IMR-90 (cell line): ENCODE measurements around the gene RPL26. TPM values are rescaled to one million over a fixed set of nuclear protein-coding genes. Genes with fewer than 3 reads are reported as not detected.

Source experiments
- ATAC-seq: fragments of 200-7000 bp; cut with Tn5 transposase; 2 replicates; pipeline ENCODE4 v1.9.1; 2020; ENCODE audit warnings: low read depth, mild to moderate bottlenecking, moderate library complexity
- BruUV-seq: library from RNA; stranded (reverse); fragments of 400-500 nt; replicated peaks from 2 replicates; lab custom pipeline; 2021; lab: Mats Ljungman, UMichigan
- CTCF ChIA-PET: fragments of 300-600 bp; formaldehyde crosslinking; extraction: SDS; loops from one replicate; lab custom pipeline; 2021; ENCODE audit warnings: antibody characterized with exemption; lab: Yijun Ruan, JAX
- POLR2A ChIA-PET: fragments of 300-600 bp; sonication (Branson Sonifier 250); formaldehyde crosslinking; loops from one replicate; lab custom pipeline; 2022; ENCODE audit warnings: antibody characterized with exemption; ENCODE audit not compliant: unreplicated experiment; lab: Charles Lee
- DNase-seq: peaks from one replicate; pipeline ENCODE4 v3.0.0; 2013
- H2AFZ ChIP-seq: replicated peaks from 2 replicates; pipeline ENCODE3; 2013; ENCODE audit warnings: low read length, mild to moderate bottlenecking; ENCODE audit not compliant: poor library complexity
- H2AK5ac ChIP-seq: 2 replicates; pipeline ENCODE4 v1.6.1; 2013; ENCODE audit warnings: low read depth, low read length, inconsistent platforms
- H2AK9ac ChIP-seq: replicated peaks from 2 replicates; pipeline ENCODE3; 2013; ENCODE audit warnings: mild to moderate bottlenecking, low read depth, low read length, moderate library complexity; ENCODE audit not compliant: poor library complexity
- H2BK120ac ChIP-seq: 2 replicates; pipeline ENCODE4 v1.6.1; 2013; ENCODE audit warnings: low read depth, low read length, inconsistent platforms
- H2BK15ac ChIP-seq: 3 replicates; pipeline ENCODE4 v1.6.1; 2013; ENCODE audit warnings: low read depth, low read length, inconsistent platforms
- H2BK20ac ChIP-seq: 2 replicates; pipeline ENCODE4 v1.6.1; 2013; ENCODE audit warnings: low read depth, mild to moderate bottlenecking, inconsistent platforms, low read length, moderate library complexity
- H2BK5ac ChIP-seq: 2 replicates; pipeline ENCODE4 v1.6.1; 2013; ENCODE audit warnings: mild to moderate bottlenecking, low read depth, low read length, inconsistent platforms; ENCODE audit not compliant: poor library complexity, severe bottlenecking
- H3K14ac ChIP-seq: replicated peaks from 2 replicates; pipeline ENCODE4 v1.6.1; 2013; ENCODE audit warnings: low read depth, low read length, inconsistent platforms
- H3K18ac ChIP-seq: 2 replicates; pipeline ENCODE4 v1.6.1; 2013; ENCODE audit warnings: low read depth, low read length, control low read depth
- H3K23ac ChIP-seq: 2 replicates; pipeline ENCODE4 v1.6.1; 2013; ENCODE audit warnings: low read depth, low read length, inconsistent platforms
- H3K27ac ChIP-seq: 2 replicates; pipeline ENCODE4 v1.5.1; 2013; ENCODE audit warnings: mild to moderate bottlenecking, control low read depth, low read length; ENCODE audit not compliant: insufficient read depth
- H3K27me3 ChIP-seq: 2 replicates; pipeline ENCODE4 v1.6.1; 2013; ENCODE audit warnings: low read length; ENCODE audit not compliant: control insufficient read depth, insufficient read depth
- H3K36me3 ChIP-seq: 2 replicates; pipeline ENCODE4 v1.6.1; 2013; ENCODE audit warnings: low read length, mixed read lengths; ENCODE audit not compliant: control insufficient read depth, insufficient read depth
- H3K4ac ChIP-seq: 2 replicates; pipeline ENCODE4 v1.6.1; 2013; ENCODE audit warnings: low read depth, low read length, inconsistent platforms
- H3K4me1 ChIP-seq: 2 replicates; pipeline ENCODE4 v1.6.1; 2013; ENCODE audit warnings: low read length, mixed read lengths; ENCODE audit not compliant: control insufficient read depth, insufficient read depth
- H3K4me2 ChIP-seq: 2 replicates; pipeline ENCODE4 v1.6.1; 2013; ENCODE audit warnings: low read depth, mild to moderate bottlenecking, control low read depth, low read length, moderate library complexity
- H3K4me3 ChIP-seq: 2 replicates; pipeline ENCODE4 v1.5.1; 2013; ENCODE audit warnings: low read depth, mild to moderate bottlenecking, control low read depth, low read length, moderate library complexity; ENCODE audit not compliant: insufficient read depth
- H3K56ac ChIP-seq: 2 replicates; pipeline ENCODE4 v1.6.1; 2013; ENCODE audit warnings: low read length, inconsistent platforms; ENCODE audit not compliant: insufficient read depth; ENCODE audit errors: extremely low read depth
- H3K79me1 ChIP-seq, 2 experiments: 2 replicates each; pipeline ENCODE4 v1.6.1; 2013; ENCODE audit warnings: low read length in 2 of 2, inconsistent platforms in 1 of 2, low read depth in 1 of 2
- H3K9ac ChIP-seq: 2 replicates; pipeline ENCODE4 v1.6.1; 2013; ENCODE audit warnings: low read depth, low read length, control low read depth
- H3K9me1 ChIP-seq: 2 replicates; pipeline ENCODE4 v1.6.1; 2013; ENCODE audit warnings: low read length, inconsistent platforms; ENCODE audit not compliant: insufficient read depth
- H3K9me3 ChIP-seq: 2 replicates; pipeline ENCODE4 v1.6.1; 2013; ENCODE audit warnings: low read length; ENCODE audit not compliant: control insufficient read depth, insufficient read depth
- H4K20me1 ChIP-seq: 2 replicates; pipeline ENCODE4 v1.6.1; 2013; ENCODE audit warnings: low read length, inconsistent platforms; ENCODE audit not compliant: insufficient read depth
- H4K5ac ChIP-seq: 2 replicates; pipeline ENCODE4 v1.6.1; 2013; ENCODE audit warnings: mild to moderate bottlenecking, low read depth, low read length, control low read depth
- H4K8ac ChIP-seq, 2 experiments: 2 replicates each; pipeline ENCODE4 v1.6.1; 2013; ENCODE audit warnings: low read depth in 2 of 2, low read length in 2 of 2, control low read depth in 1 of 2, inconsistent platforms in 1 of 2
- H4K91ac ChIP-seq: 2 replicates; pipeline ENCODE4 v1.6.1; 2013; ENCODE audit warnings: low read depth, low read length, inconsistent platforms; ENCODE audit not compliant: insufficient read depth
- BHLHE40 ChIP-seq: fragments of 150-350 bp; IDR thresholded peaks from 2 replicates; pipeline ENCODE4 v1.6.1; 2016; ENCODE audit warnings: mild to moderate bottlenecking, low read depth, low read length
- CEBPB ChIP-seq: IDR thresholded peaks from 2 replicates; pipeline ENCODE4 v1.6.1; 2012; ENCODE audit warnings: low read depth, low read length, improper control_type of control experiment
- CHD1 ChIP-seq: IDR thresholded peaks from 2 replicates; pipeline ENCODE4 v1.6.1; 2012; ENCODE audit warnings: low read depth, low read length, improper control_type of control experiment
- FOS ChIP-seq: fragments of 150-350 bp; IDR thresholded peaks from 2 replicates; pipeline ENCODE4 v1.6.1; 2016; ENCODE audit warnings: low read depth, low read length
- MAFK ChIP-seq: IDR thresholded peaks from 2 replicates; pipeline ENCODE4 v1.6.1; 2012; ENCODE audit warnings: low read depth, low read length, improper control_type of control experiment
- MAZ ChIP-seq: IDR thresholded peaks from 2 replicates; pipeline ENCODE4 v1.6.1; 2012; ENCODE audit warnings: low read depth, mild to moderate bottlenecking, low read length, improper control_type of control experiment, moderate library complexity, borderline replicate concordance
- MXI1 ChIP-seq: IDR thresholded peaks from 2 replicates; pipeline ENCODE4 v1.6.1; 2012; ENCODE audit warnings: low read depth, mild to moderate bottlenecking, low read length, moderate library complexity, borderline replicate concordance
- NFE2L2 ChIP-seq: fragments of 150-350 bp; IDR thresholded peaks from 2 replicates; pipeline ENCODE4 v1.6.1; 2016; ENCODE audit warnings: low read depth, mild to moderate bottlenecking, low read length
- POLR2A ChIP-seq: IDR thresholded peaks from 2 replicates; pipeline ENCODE4 v1.6.1; 2012; ENCODE audit warnings: mild to moderate bottlenecking, low read depth, low read length
- RAD21 ChIP-seq: IDR thresholded peaks from 2 replicates; pipeline ENCODE4 v1.6.1; 2012; ENCODE audit warnings: low read length, improper control_type of control experiment
- RCOR1 ChIP-seq: IDR thresholded peaks from 2 replicates; pipeline ENCODE4 v1.6.1; 2012; ENCODE audit warnings: mild to moderate bottlenecking, low read length, improper control_type of control experiment; ENCODE audit not compliant: insufficient replicate concordance
- RFX5 ChIP-seq: IDR thresholded peaks from 2 replicates; pipeline ENCODE4 v1.8.0; 2012; ENCODE audit warnings: low read depth, mild to moderate bottlenecking, low read length, moderate library complexity
- SMC3 ChIP-seq: fragments of 150-350 bp; IDR thresholded peaks from 2 replicates; pipeline ENCODE4 v1.6.1; 2016; ENCODE audit warnings: low read depth, mild to moderate bottlenecking, antibody characterized with exemption, low read length, moderate library complexity
- WGBS, 2 experiments: methylation state at CpG; one replicate each; pipeline versions ENCODE4 v1.1.5 to v1.1.7; 2013; ENCODE audit warnings: missing lambda C conversion rate in 2 of 2; ENCODE audit not compliant: insufficient read length in 1 of 2; ENCODE audit errors: extremely low coverage in 2 of 2; 5-methylcytosine and 5-hydroxymethylcytosine counted together
- dilution Hi-C: fragments of 300-500 bp; cut with HindIII; formaldehyde crosslinking; loops from one replicate; pipeline ENCODE4 v1.14.3; 2018; ENCODE audit warnings: low sequenced_read_pairs; ENCODE audit not compliant: unreplicated experiment
- in situ Hi-C: fragments of 300-500 bp; cut with MboI; formaldehyde crosslinking; loops from 3 replicates; pipeline ENCODE4 v1.14.3; 2019; ENCODE audit warnings: low sequenced_read_pairs, inconsistent platforms, mixed read lengths
- intact Hi-C: fragments of 100-400 bp; cut with micrococcal nuclease; formaldehyde crosslinking; loops from 2 replicates; pipeline ENCODE4 v1.10.0; 2022
- polyA plus RNA-seq, 3 experiments: library from polyadenylated mRNA; depleted of rRNA; stranded (reverse); fragments of >200 nt; gene quantifications; 2 replicates each; pipeline ENCODE4 v1.2.3, GENCODE V29; 2012; ENCODE audit warnings: low replicate concordance in 1 of 3
- total RNA-seq: library from RNA; depleted of rRNA; stranded (reverse); fragments of >200 nt; gene quantifications from 2 replicates; pipeline ENCODE4 v1.2.3, GENCODE V29; 2012
- TF ChIP-seq, protein P1 (sequence below): conservative IDR thresholded peaks from 2 replicates; pipeline ENCODE4 v1.5.1; 2012; ENCODE audit warnings: mild to moderate bottlenecking, low read depth, low read length, improper control_type of control experiment
- TF ChIP-seq, protein P2 (sequence below): fragments of 150-350 bp; IDR thresholded peaks from 2 replicates; pipeline ENCODE4 v1.6.1; 2016; ENCODE audit warnings: low read depth, mild to moderate bottlenecking, low read length, moderate library complexity, borderline replicate concordance
- TF ChIP-seq, protein P3 (sequence below): fragments of 150-350 bp; IDR thresholded peaks from 2 replicates; pipeline ENCODE4 v1.6.1; 2017; ENCODE audit warnings: mild to moderate bottlenecking, antibody characterized with exemption, low read length, low read depth

RPL26 gene
- total and polyA plus RNA-seq, 2 of the 4 experiments (the other 2 are of a cell fraction) = 4,763 to 5,013 TPM

DNA sequence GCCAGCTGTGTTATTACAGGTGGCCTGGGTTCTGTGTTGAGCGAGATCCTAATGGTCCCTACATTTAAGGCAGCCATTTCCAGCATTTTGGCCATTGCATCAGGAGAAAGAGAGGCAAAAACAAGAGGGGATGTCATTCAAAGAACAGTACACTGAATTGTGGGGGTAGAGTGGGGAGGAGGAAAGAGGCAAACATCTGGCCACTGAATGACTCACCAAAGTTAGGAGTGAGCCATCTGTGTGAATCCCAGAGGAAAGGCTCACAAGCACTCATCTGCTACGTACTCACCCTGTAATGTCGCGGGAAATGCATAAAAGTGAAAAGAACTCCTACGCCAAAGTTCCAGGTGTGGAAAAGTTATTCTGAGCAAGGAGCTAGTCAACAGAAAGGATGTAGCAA lies 23.2 kb downstream of the RPL26 start:
- H3K4me2 ChIP-seq = no peak overlapping the region

More for the DNA sequence above, 23.2 kb downstream of the RPL26 start:
- H4K5ac ChIP-seq = no peak overlapping the region
- TF ChIP-seq FOS (peak; percentile 79), MAZ (peak; percentile 55; the same call in 1 of the 2 replicates), BHLHE40 (peak; percentile 18; the same call in 1 of the 2 replicates), CEBPB (no peak; the same call in 1 of the 2 replicates), POLR2A (no peak), NFE2L2 (no peak), SMC3 (no peak), CHD1 (no peak), RCOR1 (peak; percentile 9), MAFK (no peak), RFX5 (no peak), MXI1 (no peak), RAD21 (no peak)
- TF ChIP-seq, protein P1, sequence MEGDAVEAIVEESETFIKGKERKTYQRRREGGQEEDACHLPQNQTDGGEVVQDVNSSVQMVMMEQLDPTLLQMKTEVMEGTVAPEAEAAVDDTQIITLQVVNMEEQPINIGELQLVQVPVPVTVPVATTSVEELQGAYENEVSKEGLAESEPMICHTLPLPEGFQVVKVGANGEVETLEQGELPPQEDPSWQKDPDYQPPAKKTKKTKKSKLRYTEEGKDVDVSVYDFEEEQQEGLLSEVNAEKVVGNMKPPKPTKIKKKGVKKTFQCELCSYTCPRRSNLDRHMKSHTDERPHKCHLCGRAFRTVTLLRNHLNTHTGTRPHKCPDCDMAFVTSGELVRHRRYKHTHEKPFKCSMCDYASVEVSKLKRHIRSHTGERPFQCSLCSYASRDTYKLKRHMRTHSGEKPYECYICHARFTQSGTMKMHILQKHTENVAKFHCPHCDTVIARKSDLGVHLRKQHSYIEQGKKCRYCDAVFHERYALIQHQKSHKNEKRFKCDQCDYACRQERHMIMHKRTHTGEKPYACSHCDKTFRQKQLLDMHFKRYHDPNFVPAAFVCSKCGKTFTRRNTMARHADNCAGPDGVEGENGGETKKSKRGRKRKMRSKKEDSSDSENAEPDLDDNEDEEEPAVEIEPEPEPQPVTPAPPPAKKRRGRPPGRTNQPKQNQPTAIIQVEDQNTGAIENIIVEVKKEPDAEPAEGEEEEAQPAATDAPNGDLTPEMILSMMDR = no peak
- TF ChIP-seq, protein P2, sequence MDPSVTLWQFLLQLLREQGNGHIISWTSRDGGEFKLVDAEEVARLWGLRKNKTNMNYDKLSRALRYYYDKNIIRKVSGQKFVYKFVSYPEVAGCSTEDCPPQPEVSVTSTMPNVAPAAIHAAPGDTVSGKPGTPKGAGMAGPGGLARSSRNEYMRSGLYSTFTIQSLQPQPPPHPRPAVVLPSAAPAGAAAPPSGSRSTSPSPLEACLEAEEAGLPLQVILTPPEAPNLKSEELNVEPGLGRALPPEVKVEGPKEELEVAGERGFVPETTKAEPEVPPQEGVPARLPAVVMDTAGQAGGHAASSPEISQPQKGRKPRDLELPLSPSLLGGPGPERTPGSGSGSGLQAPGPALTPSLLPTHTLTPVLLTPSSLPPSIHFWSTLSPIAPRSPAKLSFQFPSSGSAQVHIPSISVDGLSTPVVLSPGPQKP = no peak
- TF ChIP-seq, protein P3, sequence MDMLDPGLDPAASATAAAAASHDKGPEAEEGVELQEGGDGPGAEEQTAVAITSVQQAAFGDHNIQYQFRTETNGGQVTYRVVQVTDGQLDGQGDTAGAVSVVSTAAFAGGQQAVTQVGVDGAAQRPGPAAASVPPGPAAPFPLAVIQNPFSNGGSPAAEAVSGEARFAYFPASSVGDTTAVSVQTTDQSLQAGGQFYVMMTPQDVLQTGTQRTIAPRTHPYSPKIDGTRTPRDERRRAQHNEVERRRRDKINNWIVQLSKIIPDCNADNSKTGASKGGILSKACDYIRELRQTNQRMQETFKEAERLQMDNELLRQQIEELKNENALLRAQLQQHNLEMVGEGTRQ = no peak
- peaks cover 2% of the 10 kb centered on the region; the same call in 1 of the 2 replicates for H3K36me3 ChIP-seq
- H2BK120ac ChIP-seq = no peak overlapping the region
- dilution Hi-C loops (no loop called here), intact Hi-C loops (no loop called here), in situ Hi-C loops (no loop called here)
- no TSS peak for BruUV-seq
- ChIA-PET CTCF (interaction anchor here (1.5 kb wide), 1 partner anchor 17 kb away, joined by 3 read pairs; the partner anchor contains the start of gene KRABD2), POLR2A (no interaction called here)
- H3K9me1 ChIP-seq = peaks cover 9% of the 10 kb centered on the region; the same call in 1 of the 2 replicates
- no peak overlapping the region for H3K23ac ChIP-seq
- H2AK5ac ChIP-seq = no peak overlapping the region; the same call in 1 of the 2 replicates
- no peak overlapping the region for H2BK15ac ChIP-seq
- H3K27ac ChIP-seq = no peak overlapping the region
- H3K27me3 ChIP-seq = no peaks in the 10 kb centered on the region
- no peak overlapping the region for H3K4ac ChIP-seq
- H2AK9ac ChIP-seq = peak overlapping the region; percentile 22
- peak overlapping the region; percentile 11 for H2AFZ ChIP-seq
- no peak overlapping the region for H3K14ac ChIP-seq
- WGBS, 2 experiments = no CpG with 5 or more reads among the region's 5 CpGs
- no peak overlapping the region for H4K8ac ChIP-seq
- peaks cover 0 to 15% of the 10 kb centered on the region in 2 experiments; a peak in 3 of 4 replicates for H3K79me1 ChIP-seq
- H3K56ac ChIP-seq = no peak overlapping the region
- H3K9ac ChIP-seq = no peak overlapping the region
- ATAC-seq (peak; percentile 87), DNase-seq (peak; percentile 96)
- H3K4me3 ChIP-seq = no peak overlapping the region
- H2BK5ac ChIP-seq = no peak overlapping the region
- peaks cover 7% of the 10 kb centered on the region for H3K4me1 ChIP-seq
- H4K91ac ChIP-seq = no peak overlapping the region
- no peaks in the 10 kb centered on the region for H3K9me3 ChIP-seq
- H3K18ac ChIP-seq = no peak overlapping the region
- H4K20me1 ChIP-seq = no peaks in the 10 kb centered on the region
- H2BK20ac ChIP-seq = no peak overlapping the region
